Measurements from ENCODE around the gene MAD1L1.

Gene MAD1L1

GRCh38 chr7:1959305-1959704, 273.4 kb downstream of the MAD1L1 start:
- no peak for DNase-seq (ENCODE audit: low read depth in 1 of 2, low spot score in 1 of 2)

GRCh38 chr7:1957471-1958225, 275.1 kb downstream of the MAD1L1 start:
- no peak for DNase-seq (ENCODE audit: low read depth in 1 of 2, low spot score in 1 of 2)

GRCh38 chr7:1956611-1957470, 275.9 kb downstream of the MAD1L1 start:
- no peak for DNase-seq (ENCODE audit: low read depth in 1 of 2, low spot score in 1 of 2)

GRCh38 chr7:1956141-1956540, 276.6 kb downstream of the MAD1L1 start:
- DNase-seq (ENCODE audit: low read depth in 1 of 2, low spot score in 1 of 2): no peak

- DNase-seq (ENCODE audit: low read depth in 1 of 2, low spot score in 1 of 2): no peak
Measured at GRCh38 chr7:1954366-1955004, 278.3 kb downstream of the MAD1L1 start.

- no peak for DNase-seq (ENCODE audit: low read depth in 1 of 2, low spot score in 1 of 2)
Measured at GRCh38 chr7:1953199-1954190, 279.2 kb downstream of the MAD1L1 start.

GRCh38 chr7:1952781-1953180, 280.0 kb downstream of the MAD1L1 start:
- no peak for DNase-seq (ENCODE audit: low read depth in 1 of 2, low spot score in 1 of 2)

GRCh38 chr7:1952169-1952760, 280.5 kb downstream of the MAD1L1 start:
- no peak for DNase-seq (ENCODE audit: low read depth in 1 of 2, low spot score in 1 of 2)

- DNase-seq (ENCODE audit: low read depth in 1 of 2, low spot score in 1 of 2): no peak
Measured at GRCh38 chr7:1951600-1951999, 281.1 kb downstream of the MAD1L1 start.

- DNase-seq (ENCODE audit: low read depth in 1 of 2, low spot score in 1 of 2): no peak
Measured at GRCh38 chr7:1951159-1951536, 281.6 kb downstream of the MAD1L1 start.

GRCh38 chr7:1950452-1951158, 282.1 kb downstream of the MAD1L1 start:
- DNase-seq (ENCODE audit: low read depth in 1 of 2, low spot score in 1 of 2): no peak

GRCh38 chr7:1950066-1950451, 282.7 kb downstream of the MAD1L1 start:
- DNase-seq (ENCODE audit: low read depth in 1 of 2, low spot score in 1 of 2): no peak

- DNase-seq (ENCODE audit: low read depth in 1 of 2, low spot score in 1 of 2): no peak
Measured at GRCh38 chr7:1949681-1950055, 283.1 kb downstream of the MAD1L1 start.

GRCh38 chr7:1948887-1949680, 283.7 kb downstream of the MAD1L1 start:
- DNase-seq (ENCODE audit: low read depth in 1 of 2, low spot score in 1 of 2): no peak

GRCh38 chr7:1948301-1948796, 284.4 kb downstream of the MAD1L1 start:
- DNase-seq (ENCODE audit: low read depth in 1 of 2, low spot score in 1 of 2): no peak

GRCh38 chr7:1947586-1948217, 285.0 kb downstream of the MAD1L1 start:
- no peak for DNase-seq (ENCODE audit: low read depth in 1 of 2, low spot score in 1 of 2)

GRCh38 chr7:1946773-1947450, 285.8 kb downstream of the MAD1L1 start:
- no peak for DNase-seq (ENCODE audit: low read depth in 1 of 2, low spot score in 1 of 2)

Measured in activated T-helper 1 cell treated with anti-CD3 and anti-CD28 coated beads, Interleukin-2, amount 50 U/mL, for 16 hours (primary cell).